Activated T-helper 2 cell treated with anti-CD3 and anti-CD28 coated beads, Interferon-gamma antibody, Interleukin-2, Interleukin-4, amounts not matched to agents 10 μg/mL and 5 μg/mL and 100 μg/mL, durations not matched to agents 14 hours and 24 hours and 36 hours (primary cell): ENCODE measurements around the gene KATNB1. TPM values are rescaled to one million over a fixed set of nuclear protein-coding genes. Genes with fewer than 3 reads are reported as not detected.

Source experiments
- DNase-seq: peaks from one replicate; pipeline ENCODE4 v3.0.0; 2021; ENCODE audit warnings: low spot score
- H3K27ac Mint-ChIP-seq: one replicate; pipeline ENCODE4 v1.8.0; 2021; ENCODE audit warnings: mixed read lengths
- H3K27me3 Mint-ChIP-seq: one replicate; pipeline ENCODE4 v1.8.0; 2021; ENCODE audit warnings: low read depth, mixed read lengths
- H3K36me3 Mint-ChIP-seq: one replicate; pipeline ENCODE4 v1.8.0; 2021; ENCODE audit warnings: low read depth, mixed read lengths
- H3K4me1 Mint-ChIP-seq: one replicate; pipeline ENCODE4 v1.8.0; 2021; ENCODE audit warnings: low read depth, mixed read lengths
- H3K4me3 Mint-ChIP-seq: one replicate; pipeline ENCODE4 v1.8.0; 2021; ENCODE audit warnings: low read depth, mild to moderate bottlenecking, moderate library complexity, mixed read lengths
- H3K9me3 Mint-ChIP-seq: one replicate; pipeline ENCODE4 v1.8.0; 2021; ENCODE audit warnings: mixed read lengths
- intact Hi-C: fragments of 100-400 bp; cut with micrococcal nuclease; formaldehyde crosslinking; loops from one replicate; pipeline ENCODE4 v1.15.1; 2023
- total RNA-seq: library from RNA; stranded (reverse); gene quantifications from 2 replicates; pipeline ENCODE4 v1.2.3, GENCODE V29; 2022

Gene KATNB1
- total RNA-seq, 1 donor from 2014 or later: 34.1 TPM

DNA sequence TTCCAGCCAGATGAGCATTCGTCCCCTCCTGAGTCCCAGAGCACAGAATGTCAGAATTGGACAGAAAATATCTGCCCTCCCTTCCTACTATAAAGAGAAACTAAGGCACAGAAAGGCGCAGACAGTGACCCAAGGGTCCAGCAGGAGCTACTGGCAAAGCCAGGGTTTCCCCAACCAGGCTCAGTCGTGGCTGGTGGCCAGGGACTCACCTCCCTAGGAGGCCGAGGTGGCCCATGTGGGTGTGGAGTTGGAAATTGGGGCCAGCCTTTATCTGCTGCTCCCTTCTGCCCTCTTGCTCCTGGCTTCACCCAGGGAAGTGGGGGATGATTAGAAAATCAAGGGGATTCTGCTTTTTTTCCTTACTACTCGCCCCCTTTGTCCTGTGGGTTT, 39.9 kb upstream of the KATNB1 start:
- intact Hi-C loops: no loop called here
- Mint-ChIP-seq H3K27me3 (peaks cover 8% of the 10 kb centered on the region), H3K4me1 (peaks cover 6% of the 10 kb centered on the region), H3K9me3 (no peaks in the 10 kb centered on the region), H3K36me3 (no peaks in the 10 kb centered on the region), H3K4me3 (no peak overlapping the region), H3K27ac (no peak overlapping the region)
- DNase-seq: no peak

DNA sequence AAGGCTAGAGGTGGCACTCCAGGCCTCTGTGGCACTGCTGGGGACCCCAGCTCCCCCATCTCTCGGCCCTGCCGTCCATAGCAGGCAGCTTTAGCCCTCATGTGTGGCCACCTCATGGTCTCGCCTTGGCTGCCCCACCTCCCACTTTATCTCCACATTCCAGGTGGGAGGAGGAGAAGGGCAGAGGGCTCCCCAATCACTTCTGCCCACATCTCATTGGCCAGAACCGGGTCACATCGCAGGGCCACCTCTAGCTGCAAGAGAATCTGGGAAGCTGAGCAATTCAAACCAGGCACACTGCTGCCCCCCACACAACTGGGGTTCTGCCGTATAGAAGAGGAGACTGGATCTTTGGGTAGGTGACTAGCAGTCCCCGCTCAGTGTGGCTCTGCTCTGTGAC, 39.3 kb upstream of the KATNB1 start:
- Mint-ChIP-seq H3K36me3 (no peaks in the 10 kb centered on the region), H3K4me3 (no peak overlapping the region), H3K9me3 (no peaks in the 10 kb centered on the region), H3K4me1 (peaks cover 3% of the 10 kb centered on the region), H3K27me3 (peaks cover 6% of the 10 kb centered on the region), H3K27ac (no peak overlapping the region)
- no peak for DNase-seq
- intact Hi-C loops: no loop called here

DNA sequence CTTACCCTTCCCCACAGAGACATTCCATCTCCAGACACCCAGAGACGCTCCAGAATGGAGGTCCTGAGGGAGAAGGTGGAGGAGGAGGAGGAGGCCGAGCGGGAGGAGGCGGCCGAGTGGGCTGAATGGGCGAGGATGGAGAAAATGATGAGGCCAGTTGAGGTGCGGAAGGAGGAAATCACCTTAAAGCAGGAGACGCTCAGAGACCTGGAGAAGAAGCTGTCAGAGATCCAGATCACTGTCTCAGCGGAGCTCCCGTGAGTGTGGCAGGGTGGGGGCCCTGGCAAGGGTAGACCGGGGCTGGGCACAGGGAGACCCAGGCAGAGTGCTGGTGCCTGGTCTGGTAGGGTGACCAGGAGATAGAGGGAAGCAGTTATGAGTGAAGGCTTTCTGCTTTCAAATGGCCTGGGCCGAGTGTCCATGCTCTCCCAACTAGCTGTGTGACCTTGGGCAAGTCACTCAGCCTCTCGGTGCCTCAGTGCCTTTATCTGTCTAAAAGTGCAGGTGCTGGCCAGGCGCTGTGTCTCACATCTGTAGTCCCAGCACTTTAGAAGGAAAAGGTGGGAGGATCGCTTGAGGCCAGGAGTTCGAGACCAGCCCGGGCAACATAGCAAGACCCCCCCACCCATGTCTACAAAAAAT, 37.6 kb upstream of the KATNB1 start:
- Mint-ChIP-seq H3K27ac (no peak overlapping the region), H3K36me3 (no peaks in the 10 kb centered on the region), H3K9me3 (no peaks in the 10 kb centered on the region), H3K4me3 (no peak overlapping the region), H3K4me1 (peaks cover 3% of the 10 kb centered on the region), H3K27me3 (peaks cover 2% of the 10 kb centered on the region)
- no peak for DNase-seq
- intact Hi-C loops: no loop called here

DNA sequence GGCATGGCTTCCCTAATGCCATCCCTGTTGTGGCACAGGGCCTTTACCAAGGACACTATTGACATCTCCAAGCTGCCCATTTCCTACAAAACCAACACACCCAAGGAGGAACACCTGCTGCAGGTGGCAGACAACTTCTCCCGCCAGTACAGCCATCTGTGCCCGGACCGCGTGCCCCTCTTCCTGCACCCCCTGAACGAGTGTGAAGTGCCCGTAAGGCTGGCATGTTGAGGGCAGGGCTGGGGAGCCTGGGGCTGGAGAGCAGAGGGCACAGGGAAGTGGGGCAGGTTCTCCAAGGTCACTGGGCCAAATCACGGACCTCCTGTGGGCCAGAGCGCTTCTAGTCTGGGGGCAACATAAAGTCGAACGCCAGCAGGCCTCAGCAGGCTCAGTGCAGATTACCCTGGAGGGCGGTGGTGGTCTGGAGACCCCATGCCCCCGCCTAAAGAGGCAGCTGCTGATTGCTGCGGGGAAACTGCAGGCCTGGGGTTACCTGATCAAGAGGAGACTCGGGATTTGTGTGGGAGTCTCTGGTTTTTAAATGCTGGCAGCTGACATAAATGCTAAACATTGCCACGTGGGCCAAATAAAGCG, 36.7 kb upstream of the KATNB1 start:
- Mint-ChIP-seq H3K27me3 (no peaks in the 10 kb centered on the region), H3K4me3 (no peak overlapping the region), H3K9me3 (no peaks in the 10 kb centered on the region), H3K36me3 (no peaks in the 10 kb centered on the region), H3K4me1 (peaks cover 3% of the 10 kb centered on the region), H3K27ac (no peak overlapping the region)
- intact Hi-C loops: no loop called here
- DNase-seq: no peak

DNA sequence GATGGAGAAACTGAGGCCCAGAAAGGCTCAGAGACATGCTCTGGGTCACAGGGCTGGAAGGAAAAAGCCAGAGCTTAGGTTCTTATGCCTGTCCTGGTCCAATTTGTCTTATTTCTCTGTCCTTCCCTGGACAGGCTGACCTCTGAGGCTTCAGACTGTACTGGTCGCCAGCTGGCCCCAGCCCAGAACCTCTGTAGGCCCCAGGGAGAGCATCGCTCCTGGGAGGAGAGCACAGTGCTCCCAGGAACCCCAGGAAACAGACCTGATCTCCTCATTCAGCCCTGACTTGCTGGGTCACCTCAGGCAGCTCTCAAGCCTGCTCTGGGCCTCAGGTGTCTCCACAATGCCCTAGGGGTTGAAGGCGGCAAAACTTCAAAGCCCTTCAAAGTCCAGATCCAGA, 36.1 kb upstream of the KATNB1 start:
- H3K36me3 Mint-ChIP-seq: no peaks in the 10 kb centered on the region

DNA sequence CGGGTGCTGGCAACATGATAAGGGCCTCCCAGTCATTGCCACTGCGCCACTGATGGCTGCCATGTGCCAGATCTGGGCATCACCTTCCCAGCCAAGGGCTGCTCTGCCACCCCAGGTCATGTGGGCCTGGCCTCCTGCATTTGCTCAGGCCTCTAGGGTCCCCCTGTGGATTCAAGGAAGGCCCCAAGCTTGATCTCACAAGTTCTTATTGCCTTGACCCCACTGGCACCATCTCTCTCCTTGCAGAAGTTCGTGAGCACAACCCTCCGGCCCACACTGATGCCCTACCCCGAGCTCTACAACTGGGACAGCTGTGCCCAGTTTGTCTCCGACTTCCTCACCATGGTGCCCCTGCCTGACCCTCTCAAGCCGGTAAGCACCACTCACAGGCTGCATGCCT, 35.7 kb upstream of the KATNB1 start:
- H3K36me3 Mint-ChIP-seq: no peaks in the 10 kb centered on the region
- no peak overlapping the region for H3K27ac Mint-ChIP-seq
- no peaks in the 10 kb centered on the region for H3K9me3 Mint-ChIP-seq
- H3K4me1 Mint-ChIP-seq: no peaks in the 10 kb centered on the region
- H3K4me3 Mint-ChIP-seq: no peak overlapping the region
- no peaks in the 10 kb centered on the region for H3K27me3 Mint-ChIP-seq
- no peak for DNase-seq
- intact Hi-C loops: no loop called here

More for the DNA sequence above, 36.1 kb upstream of the KATNB1 start:
- no peak overlapping the region for H3K4me3 Mint-ChIP-seq
- no peaks in the 10 kb centered on the region for H3K27me3 Mint-ChIP-seq
- DNase-seq: no peak
- intact Hi-C loops: no loop called here
- no peaks in the 10 kb centered on the region for H3K9me3 Mint-ChIP-seq
- H3K27ac Mint-ChIP-seq: no peak overlapping the region
- peaks cover 3% of the 10 kb centered on the region for H3K4me1 Mint-ChIP-seq

DNA sequence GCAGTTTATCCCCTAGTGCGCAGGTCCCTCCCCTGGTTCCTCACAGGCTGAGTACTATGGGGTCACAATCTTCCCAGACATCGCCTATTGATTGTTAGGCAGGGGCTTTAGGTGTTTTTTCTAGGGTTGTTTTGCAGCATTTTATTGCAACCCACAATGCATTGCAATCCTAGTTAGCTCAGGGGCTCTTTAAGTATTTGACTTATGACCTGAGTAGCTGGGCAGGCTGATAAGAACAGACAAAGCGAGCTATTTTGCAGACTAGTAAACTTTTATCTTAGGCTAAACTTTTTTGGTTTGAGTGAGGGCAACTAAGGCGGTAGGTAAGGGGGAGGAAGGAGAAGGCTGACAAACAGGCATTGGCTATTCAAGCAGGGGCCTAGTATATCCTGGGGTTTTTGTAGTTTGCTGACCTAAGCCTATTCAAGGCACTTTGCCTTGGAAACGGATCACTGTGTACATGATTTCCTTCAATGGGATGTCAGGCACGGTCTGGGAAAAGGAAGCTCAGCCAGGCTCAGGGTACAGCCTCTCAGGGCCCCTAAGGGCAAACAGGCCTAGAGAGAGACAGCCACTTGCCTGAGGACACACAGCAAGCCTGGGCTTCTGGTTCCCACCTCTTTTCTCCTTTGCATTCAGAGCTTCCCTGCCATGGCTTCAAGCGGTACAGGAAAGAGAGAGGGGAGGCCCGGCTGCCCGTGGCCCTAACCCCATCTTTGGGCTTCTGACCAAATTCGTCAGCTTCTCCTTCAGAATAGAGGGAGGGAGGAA, 34.6 kb upstream of the KATNB1 start:
- H3K4me3 Mint-ChIP-seq: no peak overlapping the region
- H3K27me3 Mint-ChIP-seq: no peaks in the 10 kb centered on the region
- H3K36me3 Mint-ChIP-seq: no peaks in the 10 kb centered on the region
- H3K27ac Mint-ChIP-seq: no peak overlapping the region
- intact Hi-C loops: no loop called here
- no peak for DNase-seq
- H3K4me1 Mint-ChIP-seq: no peaks in the 10 kb centered on the region
- H3K9me3 Mint-ChIP-seq: no peaks in the 10 kb centered on the region

DNA sequence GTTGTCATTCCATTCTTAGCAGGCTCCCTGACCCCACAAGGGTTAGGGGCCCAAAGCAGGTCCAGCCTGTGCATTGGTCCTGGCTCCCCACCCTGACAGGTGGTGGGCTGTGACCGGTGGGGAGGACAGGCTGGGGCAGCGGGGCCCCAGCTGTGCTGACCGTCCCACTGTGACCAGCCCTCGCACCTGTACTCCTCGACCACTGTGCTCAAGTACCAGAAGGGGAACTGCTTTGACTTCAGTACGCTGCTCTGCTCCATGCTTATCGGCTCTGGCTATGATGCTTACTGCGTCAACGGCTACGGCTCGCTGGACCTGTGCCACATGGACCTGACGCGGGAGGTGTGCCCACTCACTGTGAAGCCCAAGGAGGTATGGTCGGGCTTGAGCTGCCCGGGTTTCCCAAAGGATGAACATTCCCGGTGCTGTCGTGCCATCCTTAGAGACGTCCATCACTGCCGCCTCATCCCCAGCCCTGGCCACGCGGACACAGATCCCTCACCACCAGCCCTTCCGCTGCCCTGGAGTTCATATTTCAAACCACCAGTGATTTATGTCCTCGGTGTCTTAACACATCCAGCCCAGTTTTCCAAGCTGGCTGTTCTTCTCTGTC, 33.7 kb upstream of the KATNB1 start:
- no peak for DNase-seq
- H3K27me3 Mint-ChIP-seq: no peaks in the 10 kb centered on the region

DNA sequence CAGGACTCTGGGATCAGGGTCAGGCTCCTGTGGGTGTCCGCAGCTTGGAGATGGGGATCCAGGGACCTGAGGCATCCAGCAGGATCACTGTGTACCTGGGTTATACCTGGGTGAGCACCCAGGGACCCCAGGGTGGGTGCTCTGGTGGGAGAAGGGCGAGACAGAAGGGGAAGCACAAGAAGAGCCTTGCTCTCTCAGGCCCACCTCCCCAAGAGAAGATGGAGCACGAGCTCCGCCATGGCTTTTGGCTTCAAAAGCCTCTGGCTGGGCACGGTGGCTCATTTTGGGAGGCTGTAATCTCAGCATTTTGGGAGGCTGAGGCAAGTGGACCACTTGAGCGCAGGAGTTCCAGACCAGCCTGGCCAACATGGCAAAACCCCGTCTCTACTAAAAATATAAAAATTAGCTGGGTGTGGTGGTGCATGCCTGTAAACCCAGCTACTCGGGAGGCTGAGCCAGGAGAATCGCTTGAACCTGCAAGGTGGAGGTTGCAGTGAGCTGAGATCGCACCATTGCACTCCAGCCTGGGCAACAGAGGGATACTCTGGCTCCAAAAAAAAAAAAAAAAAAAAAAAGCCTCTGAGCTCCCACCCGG, 32.1 kb upstream of the KATNB1 start:
- Mint-ChIP-seq H3K9me3 (no peaks in the 10 kb centered on the region), H3K36me3 (no peaks in the 10 kb centered on the region), H3K27me3 (no peaks in the 10 kb centered on the region), H3K4me1 (no peaks in the 10 kb centered on the region), H3K27ac (no peak overlapping the region), H3K4me3 (no peak overlapping the region)
- no peak for DNase-seq
- intact Hi-C loops: no loop called here

More for the DNA sequence above, 33.7 kb upstream of the KATNB1 start:
- Mint-ChIP-seq H3K9me3 (no peaks in the 10 kb centered on the region), H3K4me1 (no peaks in the 10 kb centered on the region), H3K36me3 (no peaks in the 10 kb centered on the region), H3K4me3 (no peak overlapping the region), H3K27ac (no peak overlapping the region)
- intact Hi-C loops: no loop called here

DNA sequence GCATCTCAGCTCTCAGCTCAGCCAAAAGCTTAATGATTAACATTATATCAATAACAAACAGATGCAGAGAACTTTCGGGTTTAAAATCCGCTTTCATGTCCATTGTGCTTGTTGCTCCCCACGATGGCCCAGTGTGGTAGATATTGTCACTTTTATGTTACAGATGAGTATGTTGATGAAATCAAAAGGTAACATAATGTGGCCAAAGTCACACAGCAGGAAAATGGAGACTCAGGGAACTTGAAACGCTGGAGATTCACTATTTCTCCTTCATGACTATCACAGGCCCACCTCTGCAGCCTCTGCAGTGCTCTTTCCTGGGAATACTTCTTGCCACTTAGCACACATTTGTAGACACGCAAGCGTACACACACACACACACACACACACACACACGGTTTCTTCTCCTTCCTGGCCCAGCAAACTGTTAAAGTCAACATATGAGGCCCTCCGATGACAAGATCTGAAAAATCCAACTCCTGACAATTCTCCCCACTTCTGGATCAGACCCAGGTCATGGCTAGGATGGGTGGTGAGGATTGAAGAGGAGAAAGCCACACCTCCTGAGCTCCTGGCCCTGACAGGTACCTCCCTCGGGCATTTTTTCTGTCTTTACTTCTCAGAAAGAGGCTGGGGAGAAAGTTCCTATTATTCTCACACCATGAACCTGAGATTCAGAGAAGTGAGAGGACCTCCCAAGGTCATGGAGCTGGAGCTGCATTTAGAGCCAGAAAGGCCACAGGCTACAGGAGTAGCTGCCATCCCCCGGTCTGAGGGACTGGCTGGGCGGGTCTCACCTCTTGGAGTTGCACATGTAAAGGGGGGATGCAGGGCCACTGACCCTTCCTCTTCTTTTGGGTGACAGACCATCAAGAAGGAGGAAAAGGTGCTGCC, 31.3 kb upstream of the KATNB1 start:
- intact Hi-C loops: no loop called here

DNA sequence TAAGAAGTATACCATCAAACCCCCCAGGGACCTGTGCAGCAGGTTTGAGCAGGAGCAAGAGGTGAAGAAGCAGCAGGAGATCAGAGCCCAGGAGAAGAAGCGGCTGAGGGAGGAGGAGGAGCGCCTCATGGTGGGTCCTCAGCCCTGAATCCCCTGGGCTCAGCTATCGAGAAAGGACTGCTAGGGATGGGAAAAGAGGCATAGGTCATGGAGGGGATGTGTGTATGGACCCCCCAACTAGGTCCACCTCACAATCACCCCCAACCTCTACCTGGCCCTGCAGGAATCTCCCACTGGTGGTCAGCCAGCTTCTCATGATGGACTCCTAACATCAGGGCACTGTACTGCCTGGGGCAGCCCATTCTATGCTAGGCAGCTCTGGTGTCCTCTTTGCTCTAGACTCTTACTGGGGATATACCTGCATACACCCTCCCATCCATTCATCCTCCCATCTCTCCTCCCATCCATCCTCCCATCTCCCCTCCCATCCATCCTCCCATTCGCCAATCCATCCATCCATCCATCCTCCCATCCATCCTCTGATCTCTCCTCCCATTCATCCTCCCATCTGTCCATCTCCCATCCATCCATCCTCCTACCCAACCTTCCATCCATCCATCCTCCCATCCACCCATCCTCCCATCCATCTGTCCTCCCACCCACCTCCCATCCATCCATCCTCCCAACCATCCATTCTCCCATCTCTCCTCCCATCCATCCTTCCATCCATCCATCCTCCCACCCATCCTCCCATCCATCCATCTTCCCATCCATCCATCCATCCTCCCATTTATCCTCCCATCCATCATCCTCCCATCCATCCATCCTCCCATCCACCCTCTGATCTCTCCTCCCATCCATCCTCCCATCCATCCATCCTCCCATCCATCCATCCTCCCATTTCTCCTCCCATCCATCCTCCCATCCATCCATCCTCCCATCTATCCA, 30.4 kb upstream of the KATNB1 start:
- H3K27ac Mint-ChIP-seq: no peak overlapping the region
- H3K27me3 Mint-ChIP-seq: peaks cover under 1% of the 10 kb centered on the region
- H3K4me3 Mint-ChIP-seq: no peak overlapping the region
- no peak for DNase-seq
- H3K9me3 Mint-ChIP-seq: no peaks in the 10 kb centered on the region
- no peaks in the 10 kb centered on the region for H3K36me3 Mint-ChIP-seq
- no peaks in the 10 kb centered on the region for H3K4me1 Mint-ChIP-seq
- intact Hi-C loops: no loop called here

More for the DNA sequence above, 31.3 kb upstream of the KATNB1 start:
- Mint-ChIP-seq H3K27me3 (no peaks in the 10 kb centered on the region), H3K4me1 (no peaks in the 10 kb centered on the region), H3K4me3 (no peak overlapping the region), H3K27ac (no peak overlapping the region), H3K36me3 (no peaks in the 10 kb centered on the region), H3K9me3 (no peaks in the 10 kb centered on the region)
- no peak for DNase-seq
